Activated CD4-positive, alpha-beta T cell treated with anti-CD3 and anti-CD28 coated beads, Interleukin-2, amount 10 ng/mL, durations not matched to agents 7 days and 5 days (primary cell): ENCODE measurements around the gene MRPL55. TPM values are rescaled to one million over a fixed set of nuclear protein-coding genes. Genes with fewer than 3 reads are reported as not detected.

ENCODE experiments used
- CTCF ChIA-PET: fragments of 350-600 bp; sonication (Branson Sonifier 250); formaldehyde crosslinking; loops from one replicate; lab custom pipeline; 2021; ENCODE audit warnings: antibody characterized with exemption; lab: Charles Lee
- POLR2A ChIA-PET: fragments of 350-600 bp; sonication (Branson Sonifier 250); formaldehyde crosslinking; loops from one replicate; lab custom pipeline; 2021; ENCODE audit warnings: antibody characterized with exemption; lab: Charles Lee
- DNase-seq: peaks from one replicate; pipeline ENCODE4 v3.0.0-alpha.2; 2020
- H3K27ac Mint-ChIP-seq: one replicate; pipeline ENCODE4 v1.8.0; 2021; ENCODE audit warnings: mild to moderate bottlenecking, moderate library complexity, mixed read lengths
- H3K27me3 Mint-ChIP-seq: one replicate; pipeline ENCODE4 v1.8.0; 2021; ENCODE audit warnings: mixed read lengths
- H3K36me3 Mint-ChIP-seq: one replicate; pipeline ENCODE4 v1.8.0; 2021; ENCODE audit warnings: low read depth, mixed read lengths
- H3K4me1 Mint-ChIP-seq: one replicate; pipeline ENCODE4 v1.8.0; 2021; ENCODE audit warnings: mixed read lengths
- H3K4me3 Mint-ChIP-seq: one replicate; pipeline ENCODE4 v1.8.0; 2021; ENCODE audit warnings: mild to moderate bottlenecking, moderate library complexity, mixed read lengths
- H3K9me3 Mint-ChIP-seq: one replicate; pipeline ENCODE4 v1.8.0; 2021; ENCODE audit warnings: mixed read lengths
- total RNA-seq, 2 experiments: library from RNA; stranded (reverse); gene quantifications; one replicate each; pipeline ENCODE4 v1.2.3, GENCODE V29; 2021

Gene MRPL55
- total RNA-seq, 2 experiments from 2014 or later = 38.6 to 44.1 TPM

DNA sequence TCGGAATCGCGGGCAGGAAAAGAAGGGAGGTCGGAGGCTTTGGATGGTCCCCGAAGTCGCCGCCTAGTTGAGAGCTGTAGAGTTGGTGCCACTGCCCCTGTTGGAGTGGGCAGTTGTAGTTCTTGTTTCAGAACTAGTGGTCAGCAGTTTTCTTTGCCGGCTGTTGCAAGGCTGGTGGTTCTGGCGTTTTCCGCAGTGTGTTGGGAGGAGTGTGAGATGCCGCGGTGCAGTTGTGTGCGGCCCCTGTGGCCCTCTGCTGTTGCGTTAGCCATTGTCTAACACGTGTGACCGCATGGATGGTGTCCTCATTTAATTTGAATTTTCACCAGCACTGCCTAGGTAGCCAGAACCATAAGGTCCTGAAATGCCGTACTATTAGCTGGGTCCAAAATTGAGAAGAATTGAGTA is 25.2 kb downstream of the MRPL55 start:
- POLR2A ChIA-PET = no interaction called here
- CTCF ChIA-PET = interaction anchor here (0.7 to 1.4 kb wide), 2 partner anchors 81 to 920 kb away, joined by 3 read pairs; no protein-coding TSS in a partner anchor
- DNase-seq = no peak
- H3K27ac Mint-ChIP-seq = peak overlapping the region; percentile 95
- peaks cover 62% of the 10 kb centered on the region for H3K4me1 Mint-ChIP-seq
- H3K9me3 Mint-ChIP-seq = no peaks in the 10 kb centered on the region
- H3K27me3 Mint-ChIP-seq = no peaks in the 10 kb centered on the region
- peaks cover 47% of the 10 kb centered on the region for H3K36me3 Mint-ChIP-seq
- H3K4me3 Mint-ChIP-seq = peak overlapping the region; percentile 92

DNA sequence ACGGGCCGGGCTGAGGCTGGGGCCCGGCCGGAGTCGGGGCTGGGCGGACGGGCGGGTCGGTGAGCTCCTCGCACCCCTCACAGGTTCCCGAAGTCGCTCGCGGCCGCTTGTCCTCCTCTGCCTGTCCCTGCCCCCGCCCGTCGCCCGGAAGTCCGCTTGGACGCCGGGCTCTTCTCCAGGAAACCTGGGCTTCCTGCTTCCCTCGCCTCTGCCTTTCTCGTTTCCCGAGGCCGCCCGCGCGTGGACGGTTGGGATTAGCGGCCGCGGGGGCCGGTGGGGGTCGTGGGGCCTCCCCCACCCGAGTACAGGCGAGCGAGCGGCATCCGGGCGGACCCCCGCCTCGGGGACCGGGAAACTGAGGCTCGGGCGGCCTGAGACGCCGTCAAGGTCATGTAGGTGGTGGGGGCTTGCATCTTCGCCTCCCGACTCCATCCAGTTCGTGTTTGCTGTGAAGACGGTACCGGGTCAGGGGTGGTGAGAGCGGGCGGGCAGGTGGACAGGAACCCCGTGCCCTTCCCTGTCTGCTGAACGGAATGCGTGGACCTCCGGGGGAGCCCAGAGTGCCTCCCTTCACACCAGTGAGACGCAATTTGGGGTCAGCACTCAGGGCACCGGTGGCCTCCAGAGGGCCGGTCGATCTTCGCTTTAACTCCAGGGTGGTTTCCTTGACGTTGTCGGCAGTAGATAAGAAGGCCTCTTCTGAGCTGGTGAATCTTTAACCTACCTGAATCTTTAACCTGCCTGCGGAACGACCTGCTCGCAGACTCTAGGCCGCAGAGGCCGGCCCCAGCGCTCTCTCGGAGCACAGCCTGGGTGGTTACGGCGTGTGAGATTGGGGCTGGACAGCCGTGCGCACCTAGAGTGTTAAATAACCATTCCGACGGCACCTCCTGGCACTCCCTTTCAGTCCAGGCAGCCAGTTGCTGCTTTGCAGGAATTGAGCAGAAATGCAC is 25.9 kb downstream of the MRPL55 start:
- POLR2A ChIA-PET = no interaction called here
- H3K36me3 Mint-ChIP-seq = peaks cover 41% of the 10 kb centered on the region
- H3K4me3 Mint-ChIP-seq = peak overlapping the region; percentile 92
- peak; percentile 51 for DNase-seq
- H3K9me3 Mint-ChIP-seq = no peaks in the 10 kb centered on the region
- H3K27ac Mint-ChIP-seq = peak overlapping the region; percentile 95
- no peaks in the 10 kb centered on the region for H3K27me3 Mint-ChIP-seq
- H3K4me1 Mint-ChIP-seq = peaks cover 57% of the 10 kb centered on the region
- CTCF ChIA-PET = interaction anchor here (0.9 to 1.5 kb wide), 4 partner anchors 9 to 82 kb away, joined by 3 to 4 read pairs (median 3); no protein-coding TSS in a partner anchor

DNA sequence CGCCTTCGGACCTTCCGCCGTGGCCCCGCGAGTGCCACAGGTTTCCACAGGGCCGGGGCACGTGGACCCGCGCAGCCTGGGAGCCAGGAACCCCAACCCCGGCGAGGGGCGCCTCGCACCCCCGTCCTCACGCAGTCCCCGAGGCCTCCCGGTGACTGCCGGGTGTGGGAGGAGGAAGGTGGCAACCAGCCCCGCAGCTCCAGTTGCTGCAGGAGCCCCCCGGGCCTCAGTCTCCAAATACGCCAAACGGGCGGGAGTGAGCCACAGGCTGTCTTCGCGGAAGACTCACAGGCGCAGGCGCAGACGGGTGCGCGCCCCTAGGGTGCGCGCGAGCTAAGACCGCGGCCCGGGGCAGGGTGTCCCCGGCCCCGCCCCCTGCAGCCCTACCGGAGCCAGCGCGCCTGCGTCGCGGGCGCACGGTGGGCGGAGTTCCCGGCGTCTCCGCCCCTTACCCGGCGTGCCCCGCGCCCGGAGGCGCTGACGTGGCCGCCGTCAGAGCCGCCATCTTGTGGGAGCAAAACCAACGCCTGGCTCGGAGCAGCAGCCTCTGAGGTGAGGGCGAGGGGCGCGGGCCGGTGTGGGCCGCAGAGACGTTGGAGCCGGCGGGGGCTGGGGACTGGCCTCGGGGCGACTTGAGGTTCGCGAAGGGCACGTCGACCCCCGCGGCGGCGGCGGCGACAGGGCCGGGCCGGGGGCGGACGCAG is 26.7 kb downstream of the MRPL55 start, which contains the start of gene ARF1:
Gene ARF1, plus strand, starts transcription at position 495 of the 704 bp plus-strand sequence. CDS start 14,407 bp downstream, outside the sequence.
- ChIA-PET CTCF (interaction anchor here (0.9 to 1.5 kb wide), 5 partner anchors 10 to 404 kb away, joined by 3 to 4 read pairs (median 3); partner anchors contain the start of gene RNF187), POLR2A (no interaction called here)
- Mint-ChIP-seq H3K27ac (peak within 1 kb of the TSS; percentile 95), H3K27me3 (no peaks in the 10 kb centered on the region), H3K36me3 (peaks cover 33% of the 10 kb centered on the region), H3K4me1 (peaks cover 50% of the 10 kb centered on the region), H3K4me3 (peak within 1 kb of the TSS; percentile 92), H3K9me3 (no peaks in the 10 kb centered on the region)
- peak; percentile 89 for DNase-seq

DNA sequence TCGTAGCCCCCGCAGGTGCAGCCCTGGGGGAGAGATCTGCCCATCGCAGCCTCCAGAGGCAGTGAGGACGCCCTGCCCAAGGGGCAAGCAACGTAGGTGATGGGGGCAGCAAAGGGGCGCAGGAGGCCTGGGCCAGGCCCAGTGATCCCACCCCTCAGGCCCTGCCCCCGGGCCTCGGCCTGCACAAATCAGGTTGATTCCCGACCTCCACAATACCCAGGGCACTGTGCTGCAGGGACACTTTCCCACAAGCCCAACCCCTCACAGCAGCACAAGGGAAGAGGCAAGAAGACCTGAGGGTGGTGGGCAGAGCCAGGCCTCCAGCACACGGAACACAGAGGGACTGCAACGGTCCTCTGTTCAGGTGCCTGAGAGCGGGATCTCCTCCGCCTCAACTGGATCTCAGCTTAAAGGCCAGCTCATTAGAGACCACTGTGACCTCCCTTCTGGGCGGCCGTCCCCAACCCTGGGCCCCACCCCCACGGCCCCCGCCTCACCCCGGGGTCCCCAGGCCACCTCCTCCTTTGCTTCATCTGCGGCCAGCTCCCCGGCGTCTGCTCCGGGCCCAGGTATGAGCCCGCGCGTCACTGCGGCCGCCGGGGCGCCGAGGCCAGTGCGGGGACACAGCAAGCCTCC is 27.4 kb downstream of the MRPL55 start:
- no peak for DNase-seq
- ChIA-PET POLR2A (no interaction called here), CTCF (interaction anchor here (0.9 to 1.5 kb wide), 5 partner anchors 10 to 405 kb away, joined by 3 to 4 read pairs (median 3); partner anchors contain the start of gene RNF187)
- H3K4me1 Mint-ChIP-seq = peaks cover 45% of the 10 kb centered on the region
- peak overlapping the region; percentile 90 for H3K27ac Mint-ChIP-seq
- no peaks in the 10 kb centered on the region for H3K27me3 Mint-ChIP-seq
- no peaks in the 10 kb centered on the region for H3K9me3 Mint-ChIP-seq
- peaks cover 28% of the 10 kb centered on the region for H3K36me3 Mint-ChIP-seq
- H3K4me3 Mint-ChIP-seq = peak overlapping the region; percentile 92

DNA sequence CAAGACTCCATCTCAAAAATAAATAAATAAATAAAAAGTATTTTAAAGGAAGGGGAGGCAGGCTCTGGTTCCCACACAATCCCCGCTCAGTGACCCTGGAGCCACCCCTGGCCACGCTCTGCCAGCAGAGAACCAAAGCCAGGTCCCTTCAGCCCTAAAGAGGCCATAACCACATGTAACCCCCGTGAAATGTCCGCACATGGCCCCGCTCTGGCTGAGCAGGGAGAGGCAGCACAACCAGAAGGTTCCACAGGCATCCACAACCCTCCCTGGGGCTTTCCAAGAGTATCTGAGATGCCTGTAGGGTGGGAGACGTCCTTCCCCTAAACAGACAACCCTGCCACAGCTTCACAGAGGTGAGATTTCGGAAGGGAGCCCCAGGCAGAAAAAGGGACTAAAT is 28.0 kb downstream of the MRPL55 start:
- DNase-seq = no peak
- POLR2A ChIA-PET = no interaction called here
- CTCF ChIA-PET = no interaction called here
- peak overlapping the region; percentile 92 for H3K4me3 Mint-ChIP-seq
- H3K9me3 Mint-ChIP-seq = no peaks in the 10 kb centered on the region
- H3K4me1 Mint-ChIP-seq = peaks cover 41% of the 10 kb centered on the region
- peak overlapping the region; percentile 90 for H3K27ac Mint-ChIP-seq
- H3K36me3 Mint-ChIP-seq = peaks cover 25% of the 10 kb centered on the region
- H3K27me3 Mint-ChIP-seq = no peaks in the 10 kb centered on the region

DNA sequence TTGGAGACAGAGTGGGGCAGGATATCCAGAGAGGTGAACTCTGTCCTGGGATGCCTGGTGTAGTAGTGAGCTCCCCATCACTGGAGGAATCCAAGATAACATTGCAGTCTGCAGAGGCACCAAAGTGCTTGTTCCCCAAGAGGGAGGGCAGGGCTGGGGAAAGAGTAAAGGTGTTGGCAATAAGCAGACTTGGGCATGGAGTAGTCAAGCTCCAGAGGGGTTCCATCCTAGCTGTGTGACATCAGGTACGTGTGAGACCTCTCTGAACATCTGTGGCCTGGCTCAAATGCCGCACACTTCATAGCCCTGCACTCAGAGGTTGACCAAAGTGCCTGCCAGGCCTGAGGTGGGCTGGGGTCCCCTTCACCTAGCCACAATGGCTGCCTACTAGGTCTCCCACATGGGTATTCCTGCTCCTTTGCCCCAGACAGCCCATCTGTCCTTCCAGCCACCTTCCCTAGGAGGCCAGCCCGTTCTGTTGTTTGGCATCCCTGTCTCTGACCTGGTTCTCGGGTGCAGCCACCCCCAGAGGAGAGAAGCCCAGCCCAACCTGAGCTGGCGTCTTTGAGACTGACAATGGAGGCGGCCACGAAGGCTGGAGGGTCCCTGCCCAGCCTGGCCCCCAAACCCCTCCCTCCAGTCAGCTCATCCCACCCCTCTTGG is 29.4 kb downstream of the MRPL55 start:
- H3K4me3 Mint-ChIP-seq = no peak overlapping the region
- CTCF ChIA-PET = no interaction called here

DNA sequence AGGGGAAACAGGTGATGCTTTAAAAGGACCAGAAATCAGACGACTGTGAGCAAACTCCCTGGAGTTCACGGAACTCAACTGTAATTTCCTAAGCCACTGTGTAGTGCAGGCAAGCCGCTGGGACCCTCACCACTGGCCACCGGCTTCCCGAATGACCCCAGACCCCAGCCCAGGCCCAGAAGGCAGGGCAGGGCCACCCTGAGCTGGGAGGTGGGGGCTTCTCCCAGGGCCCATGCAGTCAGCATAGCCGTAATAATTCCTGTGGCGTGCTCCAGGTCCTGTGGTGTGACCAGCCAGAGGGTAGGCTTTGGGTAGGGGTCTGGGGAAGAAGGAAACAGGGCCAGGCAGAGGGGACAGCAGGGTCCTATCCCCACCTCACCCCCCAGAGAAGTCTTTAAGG is 30.1 kb downstream of the MRPL55 start:
- Mint-ChIP-seq H3K4me1 (peaks cover 19% of the 10 kb centered on the region), H3K27ac (no peak overlapping the region), H3K9me3 (no peaks in the 10 kb centered on the region), H3K36me3 (peaks cover 9% of the 10 kb centered on the region), H3K27me3 (no peaks in the 10 kb centered on the region), H3K4me3 (no peak overlapping the region)
- POLR2A ChIA-PET = no interaction called here
- no peak for DNase-seq
- CTCF ChIA-PET = no interaction called here

More for the DNA sequence above, 29.4 kb downstream of the MRPL55 start:
- Mint-ChIP-seq H3K36me3 (peaks cover 16% of the 10 kb centered on the region), H3K4me1 (peaks cover 27% of the 10 kb centered on the region), H3K27ac (peak overlapping the region; percentile 82), H3K9me3 (no peaks in the 10 kb centered on the region), H3K27me3 (no peaks in the 10 kb centered on the region)
- DNase-seq = no peak
- POLR2A ChIA-PET = no interaction called here

DNA sequence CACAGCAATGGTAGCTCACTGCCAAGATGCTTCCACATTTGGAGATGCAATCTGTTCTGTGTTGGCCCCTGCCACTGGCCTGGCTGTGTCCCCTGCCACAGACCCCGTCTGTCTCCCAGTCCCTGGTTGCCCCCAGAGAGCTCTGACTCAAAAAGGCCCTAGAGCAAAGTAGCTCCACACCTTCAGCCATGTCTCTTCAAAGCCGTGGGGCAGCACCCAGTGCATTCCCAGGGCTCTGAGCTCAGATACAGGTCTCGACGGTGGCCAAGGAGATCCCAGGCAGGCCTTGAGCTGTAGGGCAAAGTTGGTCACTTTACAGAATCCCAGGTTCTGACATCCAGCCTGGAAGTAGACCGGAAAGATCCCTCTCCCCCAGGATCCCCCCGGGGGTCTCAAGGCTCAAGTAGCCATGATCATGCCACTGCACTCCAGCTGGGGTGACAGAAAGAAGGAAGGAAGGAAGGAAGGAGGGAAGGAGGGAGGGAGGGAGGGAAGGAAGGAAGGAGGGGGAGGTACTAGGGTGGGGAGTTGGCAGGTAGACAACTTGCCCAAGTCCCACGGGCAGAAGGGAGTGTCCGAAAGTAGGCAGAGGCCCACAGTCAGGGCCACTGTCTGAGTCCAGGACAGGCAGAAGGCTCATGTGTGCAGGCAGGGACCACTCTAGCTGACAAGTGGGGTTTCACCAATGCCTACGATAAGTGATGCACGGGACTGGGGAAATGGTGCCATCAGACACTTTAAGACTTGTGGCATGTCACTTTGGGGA is 31.4 kb downstream of the MRPL55 start:
- Mint-ChIP-seq H3K9me3 (no peaks in the 10 kb centered on the region), H3K27ac (no peak overlapping the region), H3K4me3 (no peak overlapping the region), H3K4me1 (peaks cover 15% of the 10 kb centered on the region), H3K36me3 (no peaks in the 10 kb centered on the region), H3K27me3 (no peaks in the 10 kb centered on the region)
- ChIA-PET POLR2A (no interaction called here), CTCF (interaction anchor here (0.6 to 1.6 kb wide), 3 partner anchors 11 to 334 kb away, joined by 4 to 11 read pairs (median 5); no protein-coding TSS in a partner anchor)
- DNase-seq = no peak

DNA sequence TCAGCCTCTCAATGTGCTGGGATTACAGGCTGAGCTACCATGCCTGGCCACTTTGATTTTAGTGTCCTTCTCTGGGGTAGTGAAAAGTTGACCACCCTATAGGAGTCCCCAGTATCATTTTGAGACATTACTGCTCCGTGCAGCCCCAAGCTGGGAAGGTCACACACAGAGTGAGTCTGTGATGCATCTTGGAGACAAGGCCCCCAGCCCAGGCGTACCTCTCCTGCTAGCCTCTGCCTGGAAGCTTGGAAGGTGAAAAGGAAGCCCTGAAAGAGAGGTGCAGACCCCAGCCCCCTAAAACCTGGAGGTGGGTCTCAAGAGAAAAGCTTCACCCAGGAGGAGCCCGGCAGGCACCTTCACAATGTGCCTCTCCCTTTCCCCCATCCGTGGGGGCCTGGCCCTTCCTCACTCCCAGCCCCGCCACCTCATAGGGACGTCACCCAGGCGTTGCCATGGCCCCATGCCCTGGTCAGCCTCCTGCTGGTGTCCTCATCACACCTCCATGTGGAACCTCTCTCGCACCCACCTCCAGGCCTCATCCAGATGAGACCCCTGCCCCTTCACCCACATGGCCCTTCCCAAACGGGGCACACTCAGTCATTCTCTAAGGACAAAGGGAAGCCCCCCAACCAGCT is 32.2 kb downstream of the MRPL55 start:
- H3K4me3 Mint-ChIP-seq = no peak overlapping the region
- no peak overlapping the region for H3K27ac Mint-ChIP-seq
- H3K36me3 Mint-ChIP-seq = no peaks in the 10 kb centered on the region
- POLR2A ChIA-PET = no interaction called here
- DNase-seq = no peak
- peaks cover 15% of the 10 kb centered on the region for H3K4me1 Mint-ChIP-seq
- CTCF ChIA-PET = interaction anchor here (0.6 to 1.6 kb wide), 3 partner anchors 10 to 78 kb away, joined by 4 to 11 read pairs (median 5); no protein-coding TSS in a partner anchor
- no peaks in the 10 kb centered on the region for H3K27me3 Mint-ChIP-seq
- no peaks in the 10 kb centered on the region for H3K9me3 Mint-ChIP-seq

DNA sequence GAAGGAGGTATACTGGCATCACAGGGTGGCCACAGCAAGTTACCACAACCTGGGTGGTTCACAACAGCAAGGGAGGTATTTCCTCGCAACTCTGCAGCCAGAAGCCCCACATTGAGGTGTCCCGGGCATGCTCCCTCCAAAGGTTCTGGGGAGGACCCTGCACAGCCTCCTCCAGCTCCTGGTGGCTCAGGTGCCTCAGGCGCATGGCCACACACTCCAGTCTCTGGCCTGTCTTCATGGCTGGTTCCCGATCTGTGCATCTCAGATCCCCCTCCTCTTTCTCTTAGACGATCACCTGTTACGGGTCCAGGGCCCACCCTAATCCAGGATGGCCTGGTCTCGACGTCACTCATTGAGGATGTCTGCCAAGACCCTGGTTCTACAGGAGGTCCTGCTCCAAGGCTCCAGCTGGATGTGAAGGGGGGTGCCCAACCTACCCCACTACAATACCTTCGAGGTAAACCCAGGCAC is 33.3 kb downstream of the MRPL55 start:
- Mint-ChIP-seq H3K4me1 (peaks cover 12% of the 10 kb centered on the region), H3K27ac (no peak overlapping the region), H3K4me3 (no peak overlapping the region), H3K27me3 (no peaks in the 10 kb centered on the region), H3K9me3 (no peaks in the 10 kb centered on the region), H3K36me3 (no peaks in the 10 kb centered on the region)
- POLR2A ChIA-PET = no interaction called here
- no peak for DNase-seq
- CTCF ChIA-PET = interaction anchor here (1.3 kb wide), 1 partner anchor 77 kb away, joined by 4 read pairs; no protein-coding TSS in a partner anchor
